Activated CD4-positive, CD25-positive, alpha-beta regulatory T cell treated with anti-CD3 and anti-CD28 coated beads, Interleukin-2, amount 50 U/mL, for 72 hours (primary cell): ENCODE results near the gene PRRX2.
"Not testable (repeated sequence)": the region's sequence is repeated elsewhere in the genome, so short reads cannot be mapped to it uniquely, and the experiment has no call there.

Experiments used
- DNase-seq: peaks from one replicate; pipeline ENCODE4 v3.0.0; 2021

The PRRX2 gene

DNA sequence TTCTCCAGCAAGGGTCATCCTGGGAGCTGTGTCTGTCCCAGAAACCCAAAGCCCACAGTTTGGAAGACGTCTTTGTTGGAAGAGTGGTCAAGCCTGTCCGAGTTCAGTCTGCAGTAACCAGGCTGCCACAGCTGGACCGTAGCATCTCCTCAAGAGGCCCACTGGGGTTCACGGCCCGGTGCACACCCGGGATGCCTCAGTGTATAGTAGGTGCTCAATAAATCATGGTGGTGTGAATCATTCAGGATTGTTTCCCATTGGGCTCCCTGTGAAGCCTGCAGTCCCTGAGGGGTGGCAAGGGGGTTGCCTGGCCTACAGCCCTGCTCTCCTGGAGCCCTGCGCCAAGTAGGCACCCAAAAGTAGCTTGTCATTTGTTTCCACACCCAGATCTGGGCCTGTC, 10.3 kb upstream of the PRRX2 start:
- no peak for DNase-seq

DNA sequence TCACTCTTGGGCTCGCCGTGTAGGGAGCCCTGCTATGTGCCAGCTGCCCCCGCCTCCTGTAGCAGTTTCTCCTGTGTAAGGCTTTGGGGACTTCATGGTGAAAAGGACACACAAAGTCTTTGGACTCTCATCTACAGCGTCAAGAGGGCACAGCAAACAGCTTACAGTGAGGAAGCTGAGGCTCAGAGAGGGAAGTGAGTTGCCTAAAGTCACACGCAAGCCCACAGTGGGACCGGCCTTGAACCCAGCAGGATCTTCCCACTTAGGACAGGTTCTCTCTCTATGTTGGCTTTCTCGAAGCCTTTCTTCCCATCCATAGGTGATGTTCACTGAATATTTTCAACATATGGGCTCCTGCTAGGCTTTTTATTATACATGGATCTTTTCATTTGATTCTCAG, 9.8 kb upstream of the PRRX2 start:
- no peak for DNase-seq

DNA sequence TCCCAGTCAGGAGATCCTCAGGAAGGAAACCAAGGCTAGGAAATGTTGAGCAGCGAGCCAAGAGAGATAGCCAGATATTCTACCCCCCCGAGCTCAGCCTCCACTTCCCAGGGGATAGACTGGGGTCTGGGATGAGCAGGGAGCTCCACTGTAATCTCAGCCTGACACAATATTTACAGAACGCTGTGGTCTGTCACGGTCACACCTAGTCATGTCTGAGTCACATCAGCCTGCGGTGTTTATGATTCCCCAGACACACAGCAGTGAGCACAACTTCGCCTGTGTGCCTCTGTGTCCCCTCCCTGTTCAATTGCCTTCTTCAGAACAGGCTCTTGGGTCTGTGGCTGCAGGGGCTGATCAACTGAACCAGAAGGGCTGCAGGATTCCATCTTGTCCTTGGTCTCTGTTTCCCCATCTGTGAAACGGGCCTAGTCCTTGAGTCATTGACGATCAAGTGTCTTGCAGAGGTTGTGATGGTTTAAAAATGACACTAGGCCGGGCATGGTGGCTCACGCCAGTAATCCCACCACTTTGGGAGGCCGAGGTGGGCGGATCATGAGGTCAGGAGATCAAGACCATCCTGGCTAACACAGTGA, 8.6 kb upstream of the PRRX2 start:
- no peak for DNase-seq

- no peak for DNase-seq
Measured at GRCh38 chr9:129661029-129661428, 4.4 kb upstream of the PRRX2 start.

DNA sequence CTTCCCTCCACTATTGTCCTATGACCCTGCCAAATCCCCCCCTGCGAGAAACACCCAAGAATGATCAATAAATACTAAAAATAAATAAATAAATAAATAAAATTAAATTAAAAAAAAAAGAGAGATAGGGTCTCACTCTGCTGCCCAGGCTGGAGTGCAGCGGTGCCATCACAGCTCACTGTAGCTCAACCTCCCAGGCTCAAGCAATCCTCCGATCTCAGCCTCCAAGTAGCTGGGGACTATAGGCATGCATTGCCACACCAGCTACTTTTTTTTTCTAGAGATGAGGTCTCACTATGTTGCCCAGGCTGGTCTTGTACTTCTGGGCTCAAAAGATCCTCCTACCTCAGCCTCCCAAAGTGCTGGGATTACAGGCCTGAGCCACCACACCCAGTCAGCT, 3.2 kb upstream of the PRRX2 start:
- not testable (repeated sequence) for DNase-seq

GRCh38 chr9:129664746-129665388, 580 bp upstream of the PRRX2 start:
- no peak for DNase-seq

GRCh38 chr9:129665814-129666520, 520 bp downstream of the PRRX2 start:
- no peak for DNase-seq

DNA sequence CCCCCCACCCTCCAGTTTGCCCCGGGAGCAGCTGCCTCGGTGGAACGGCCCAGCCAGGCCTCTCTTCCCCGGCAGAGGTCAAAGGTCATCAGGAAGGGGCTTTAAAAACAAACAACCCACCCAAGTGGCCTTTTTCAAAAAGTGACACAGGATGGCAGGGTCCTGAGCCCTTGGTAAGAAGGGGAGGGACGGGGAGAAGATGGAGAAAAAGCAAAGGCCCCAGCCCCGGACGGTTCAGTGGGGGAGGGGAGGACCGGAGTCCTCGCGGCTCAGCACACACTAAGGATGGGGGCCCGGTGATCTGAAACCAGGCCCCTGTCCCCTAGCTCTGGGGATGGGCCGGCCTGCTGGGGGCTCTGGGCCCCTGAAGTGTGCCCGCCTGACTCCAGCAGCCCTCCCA, 1.1 kb downstream of the PRRX2 start:
- DNase-seq = no peak

GRCh38 chr9:129667378-129667777, 1.9 kb downstream of the PRRX2 start:
- no peak for DNase-seq

DNA sequence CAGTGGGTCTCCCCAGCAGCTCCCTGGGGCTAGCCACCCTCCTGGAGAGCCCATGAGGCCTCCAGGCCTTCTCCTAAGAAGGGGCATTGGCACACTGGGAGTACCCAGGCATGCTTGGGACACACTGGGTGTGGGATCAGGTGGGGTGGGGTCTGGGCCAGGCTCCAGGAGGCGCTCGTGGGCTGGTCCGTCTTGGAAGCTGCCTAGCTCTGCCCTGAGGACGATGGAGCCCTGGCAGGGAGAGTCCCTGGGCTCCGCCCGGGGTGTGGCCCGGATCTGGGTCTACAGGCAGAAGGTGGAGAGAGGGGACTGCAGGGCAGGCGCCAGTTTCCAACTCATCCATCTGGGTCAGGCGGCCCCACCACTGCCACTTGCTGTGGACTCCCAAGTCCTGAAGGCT, 2.4 kb downstream of the PRRX2 start:
- DNase-seq = no peak

GRCh38 chr9:129669141-129669718, 3.8 kb downstream of the PRRX2 start:
- no peak for DNase-seq

DNA sequence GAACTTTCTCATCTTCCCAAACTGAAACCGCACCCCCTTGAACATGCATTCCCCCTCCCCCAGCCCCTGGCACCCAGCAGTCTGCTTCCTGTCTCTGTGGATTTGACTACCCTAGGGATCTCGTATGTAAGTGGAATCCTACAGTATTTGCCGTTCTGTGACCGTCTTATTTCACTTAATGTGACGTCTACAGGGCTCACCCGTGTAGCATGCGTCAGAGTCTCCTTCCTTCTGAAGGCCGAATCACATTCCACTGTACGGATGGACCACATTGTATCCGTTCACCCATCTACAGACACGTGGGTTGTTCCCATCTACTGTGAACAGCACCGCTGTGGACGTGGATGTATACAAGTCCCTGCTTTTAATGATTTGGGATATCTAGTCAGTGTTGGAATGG, 4.5 kb downstream of the PRRX2 start:
- DNase-seq = no peak

GRCh38 chr9:129671065-129671464, 5.6 kb downstream of the PRRX2 start:
- DNase-seq = no peak

DNA sequence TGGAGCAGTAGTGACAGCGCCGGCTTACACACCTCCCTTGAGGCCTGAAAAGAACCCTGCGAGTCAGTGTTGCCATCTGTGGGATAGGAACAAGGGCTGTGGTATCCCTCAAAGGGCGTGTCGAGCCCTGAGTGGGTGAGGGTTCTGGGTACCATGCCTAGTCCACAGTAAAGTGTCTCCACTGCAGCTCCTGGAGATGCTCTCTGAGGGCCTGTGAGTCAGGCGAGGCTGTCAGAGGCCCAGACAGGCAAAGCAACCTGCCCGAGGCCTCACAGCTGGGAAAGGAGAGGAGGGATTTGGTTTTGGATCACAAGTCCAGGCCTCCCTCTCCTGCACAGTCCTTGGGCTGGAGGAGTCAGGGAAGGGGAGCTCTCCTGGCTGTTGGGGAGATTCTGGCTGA, 6.1 kb downstream of the PRRX2 start:
- no peak for DNase-seq

DNA sequence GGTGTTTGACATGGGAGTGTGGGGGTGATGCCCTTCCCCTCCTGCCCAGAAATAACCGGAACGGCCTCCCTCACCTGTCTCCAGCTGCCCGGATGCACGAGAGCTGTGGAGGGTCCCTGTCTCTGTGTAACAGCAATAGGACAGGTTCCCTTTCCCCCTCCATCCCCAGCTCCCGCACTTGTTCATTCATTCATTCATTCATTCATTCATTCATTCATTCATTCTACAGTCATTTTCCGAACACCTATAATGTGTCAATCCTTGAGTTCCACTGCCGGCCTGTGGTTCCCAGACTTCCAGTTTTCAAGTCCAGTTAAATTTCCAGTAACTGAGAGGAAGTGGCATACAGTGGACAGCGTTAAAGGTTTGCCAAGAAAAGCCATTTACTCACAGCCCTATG, 7.3 kb downstream of the PRRX2 start:
- DNase-seq = no peak

DNA sequence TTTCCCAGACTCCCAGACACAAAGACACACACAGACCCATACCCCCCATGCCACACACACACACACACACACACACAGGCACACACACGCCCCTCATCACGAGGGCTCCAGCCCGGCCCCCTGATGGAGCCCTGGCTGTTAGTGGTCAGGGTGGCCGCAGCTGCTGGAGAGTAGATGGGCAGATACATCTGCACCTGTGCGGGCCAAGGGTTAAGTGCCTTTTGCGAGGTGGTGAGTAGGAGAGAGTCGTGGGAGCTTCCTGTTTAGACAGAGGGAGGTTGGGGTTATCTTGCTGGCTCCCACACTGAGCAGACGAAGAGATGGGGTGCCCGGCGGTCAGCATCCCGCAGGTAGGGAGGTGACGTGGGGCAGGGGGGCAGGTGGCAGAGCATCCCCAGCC, 8.2 kb downstream of the PRRX2 start:
- no peak for DNase-seq

GRCh38 chr9:129674229-129674628, 8.8 kb downstream of the PRRX2 start:
- no peak for DNase-seq

DNA sequence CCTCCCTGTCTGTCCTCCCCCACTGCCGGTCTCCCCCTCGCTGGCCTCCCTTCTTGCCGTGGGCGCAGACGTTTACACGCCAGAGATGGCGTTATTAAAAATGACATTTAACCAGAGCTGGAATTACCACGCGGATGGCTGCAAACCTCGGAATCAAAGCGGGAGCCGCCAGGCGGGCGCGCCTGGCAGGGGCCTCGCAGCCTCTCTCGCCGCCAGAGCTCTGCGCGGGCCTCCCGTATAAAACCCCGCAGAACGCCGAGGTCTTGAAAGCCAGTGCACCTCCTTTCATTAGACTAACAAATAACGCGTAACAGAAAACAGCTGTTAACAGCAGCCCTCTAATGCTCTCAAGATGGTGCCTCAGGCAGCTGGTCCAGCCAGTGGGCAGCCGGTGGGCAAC, 10.2 kb downstream of the PRRX2 start:
- no peak for DNase-seq

DNA sequence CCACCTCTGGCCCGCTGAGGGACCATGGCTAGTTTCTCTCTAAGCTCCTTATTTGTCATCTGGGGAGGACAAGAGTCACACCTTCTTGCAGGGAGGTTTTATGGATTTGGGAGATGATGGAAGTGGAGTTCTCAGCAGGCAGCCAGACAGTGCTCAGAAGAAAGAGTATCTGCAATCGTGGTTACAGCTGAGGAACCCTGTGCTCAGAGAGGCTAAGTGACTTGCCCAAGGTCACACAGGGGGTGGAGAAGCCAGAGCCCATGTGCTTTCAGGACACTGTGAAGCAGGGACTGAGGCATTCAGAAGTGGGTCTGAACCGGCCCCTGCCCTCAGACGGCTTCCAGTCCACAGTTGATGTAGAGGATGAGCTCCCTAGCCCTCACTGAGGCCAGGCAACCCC, 10.8 kb downstream of the PRRX2 start:
- DNase-seq = no peak

DNA sequence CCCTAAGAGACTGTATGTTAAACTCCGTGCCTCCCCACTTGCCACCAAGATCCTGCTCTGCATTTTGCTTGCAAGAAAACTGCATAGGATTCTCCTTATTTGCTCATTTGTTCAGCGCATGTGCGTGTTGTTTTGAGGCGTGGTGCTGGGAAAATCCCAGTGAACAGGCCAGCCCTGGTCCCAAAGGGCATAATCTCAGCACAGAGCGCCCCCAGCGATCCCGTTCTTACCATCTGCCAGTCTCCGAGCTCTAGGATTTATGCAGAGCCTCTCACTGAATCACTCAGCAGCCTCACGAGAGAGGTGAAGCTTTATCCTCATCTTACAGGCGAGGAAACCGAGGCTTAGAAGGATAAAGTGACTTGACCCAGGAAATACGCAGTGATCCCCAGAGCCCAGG, 11.5 kb downstream of the PRRX2 start:
- DNase-seq = no peak

DNA sequence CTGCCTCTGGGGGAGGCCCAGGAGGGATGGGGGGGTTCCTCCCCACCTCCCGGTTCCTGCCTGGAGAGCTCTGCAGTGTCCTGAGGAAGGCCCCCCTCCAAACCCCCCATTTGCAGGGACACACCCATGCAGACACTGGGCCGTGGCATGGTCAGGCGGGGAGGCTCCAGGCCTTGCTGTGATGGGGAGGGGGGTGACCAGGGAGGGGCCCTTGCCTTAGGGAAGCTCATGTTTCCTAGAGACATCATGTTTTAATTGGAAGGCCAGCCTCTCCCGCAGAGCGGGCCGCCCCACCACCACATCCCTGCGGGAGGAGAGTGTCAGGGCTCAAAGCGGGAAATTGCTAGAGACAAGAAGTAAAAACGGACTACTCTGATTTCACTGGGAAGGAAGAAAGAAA, 12.0 kb downstream of the PRRX2 start:
- DNase-seq = no peak

GRCh38 chr9:129678844-129679243, 13.4 kb downstream of the PRRX2 start:
- DNase-seq = no peak

DNA sequence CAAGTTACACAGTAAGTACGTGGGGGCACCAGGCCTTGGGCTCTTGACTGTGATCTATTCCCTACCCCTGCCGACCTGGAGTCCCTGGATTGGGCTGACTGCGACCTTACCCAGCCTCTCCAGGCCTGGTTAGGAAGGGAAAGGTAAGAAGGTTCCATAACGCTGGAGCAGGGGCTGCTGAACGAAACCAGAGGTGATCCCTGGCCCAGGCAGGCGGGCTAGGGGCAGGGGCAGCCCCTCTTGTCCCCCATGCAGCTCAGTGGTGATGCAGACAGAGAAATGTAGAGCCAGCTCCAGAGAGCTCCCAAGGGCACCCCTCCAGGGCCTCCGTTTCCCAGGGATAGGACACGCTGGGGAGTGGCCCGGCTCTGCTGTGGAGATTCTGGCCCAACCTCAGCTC, 14.1 kb downstream of the PRRX2 start:
- no peak for DNase-seq

- no peak for DNase-seq
Measured at GRCh38 chr9:129681924-129682323, 16.5 kb downstream of the PRRX2 start.
